ENCODE measurements around the gene NAV2.
A peak's percentile ranks its signal among the peaks of the same experiment; 100 is the strongest.

NAV2 gene

DNA sequence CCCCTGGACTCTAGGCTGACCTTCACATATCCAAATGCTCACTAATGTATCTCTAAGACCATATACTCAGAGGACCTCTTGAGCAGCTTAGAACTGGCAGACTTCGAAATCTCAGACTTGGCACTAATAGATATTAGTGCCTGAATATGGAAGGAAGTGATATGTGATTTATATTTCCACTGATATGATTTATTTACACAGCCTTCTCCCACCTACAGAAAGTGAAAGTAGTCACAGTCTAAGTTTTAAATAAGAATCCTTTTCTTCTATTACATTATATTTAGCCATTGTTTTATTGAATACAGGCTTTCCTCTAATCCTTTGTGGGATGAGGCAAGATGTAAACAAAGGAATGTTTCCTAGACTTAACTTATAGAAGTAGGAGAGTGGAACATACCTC is 6.7 kb upstream of the NAV2 start:
- no peak for DNase-seq (ENCODE audit: low read depth)
- TF ChIP-seq, protein P1, sequence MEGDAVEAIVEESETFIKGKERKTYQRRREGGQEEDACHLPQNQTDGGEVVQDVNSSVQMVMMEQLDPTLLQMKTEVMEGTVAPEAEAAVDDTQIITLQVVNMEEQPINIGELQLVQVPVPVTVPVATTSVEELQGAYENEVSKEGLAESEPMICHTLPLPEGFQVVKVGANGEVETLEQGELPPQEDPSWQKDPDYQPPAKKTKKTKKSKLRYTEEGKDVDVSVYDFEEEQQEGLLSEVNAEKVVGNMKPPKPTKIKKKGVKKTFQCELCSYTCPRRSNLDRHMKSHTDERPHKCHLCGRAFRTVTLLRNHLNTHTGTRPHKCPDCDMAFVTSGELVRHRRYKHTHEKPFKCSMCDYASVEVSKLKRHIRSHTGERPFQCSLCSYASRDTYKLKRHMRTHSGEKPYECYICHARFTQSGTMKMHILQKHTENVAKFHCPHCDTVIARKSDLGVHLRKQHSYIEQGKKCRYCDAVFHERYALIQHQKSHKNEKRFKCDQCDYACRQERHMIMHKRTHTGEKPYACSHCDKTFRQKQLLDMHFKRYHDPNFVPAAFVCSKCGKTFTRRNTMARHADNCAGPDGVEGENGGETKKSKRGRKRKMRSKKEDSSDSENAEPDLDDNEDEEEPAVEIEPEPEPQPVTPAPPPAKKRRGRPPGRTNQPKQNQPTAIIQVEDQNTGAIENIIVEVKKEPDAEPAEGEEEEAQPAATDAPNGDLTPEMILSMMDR (IDR thresholded peaks at IDR 0.05; ENCODE audit: insufficient read depth, low read depth, low read length, missing control alignments) = no peak
- no peak overlapping the region for H3K4me3 ChIP-seq (ENCODE audit: low read length)

DNA sequence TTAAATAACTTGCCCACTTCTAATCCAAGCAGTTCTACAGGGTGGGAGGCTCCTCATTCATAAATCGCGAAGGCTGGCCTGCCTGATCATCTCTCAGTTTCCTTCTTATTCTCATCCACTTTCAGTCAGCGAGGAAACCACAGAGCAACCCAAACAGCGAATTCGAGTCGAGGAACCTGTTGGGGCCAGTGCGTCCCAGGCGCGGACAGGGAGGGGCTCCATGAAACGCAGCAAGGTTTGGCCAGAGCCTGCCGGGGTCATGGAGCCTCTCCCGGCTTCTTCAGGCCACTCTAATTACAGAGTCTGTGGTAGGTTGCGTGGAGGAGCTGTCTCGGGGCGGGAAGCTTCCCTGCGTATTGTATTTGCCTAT is 741 bp upstream of the NAV2 start:
- peak; percentile 33 for DNase-seq (ENCODE audit: low read depth)
- TF ChIP-seq, protein P1 (IDR thresholded peaks at IDR 0.05; ENCODE audit: insufficient read depth, low read depth, low read length, missing control alignments) = no peak

DNA sequence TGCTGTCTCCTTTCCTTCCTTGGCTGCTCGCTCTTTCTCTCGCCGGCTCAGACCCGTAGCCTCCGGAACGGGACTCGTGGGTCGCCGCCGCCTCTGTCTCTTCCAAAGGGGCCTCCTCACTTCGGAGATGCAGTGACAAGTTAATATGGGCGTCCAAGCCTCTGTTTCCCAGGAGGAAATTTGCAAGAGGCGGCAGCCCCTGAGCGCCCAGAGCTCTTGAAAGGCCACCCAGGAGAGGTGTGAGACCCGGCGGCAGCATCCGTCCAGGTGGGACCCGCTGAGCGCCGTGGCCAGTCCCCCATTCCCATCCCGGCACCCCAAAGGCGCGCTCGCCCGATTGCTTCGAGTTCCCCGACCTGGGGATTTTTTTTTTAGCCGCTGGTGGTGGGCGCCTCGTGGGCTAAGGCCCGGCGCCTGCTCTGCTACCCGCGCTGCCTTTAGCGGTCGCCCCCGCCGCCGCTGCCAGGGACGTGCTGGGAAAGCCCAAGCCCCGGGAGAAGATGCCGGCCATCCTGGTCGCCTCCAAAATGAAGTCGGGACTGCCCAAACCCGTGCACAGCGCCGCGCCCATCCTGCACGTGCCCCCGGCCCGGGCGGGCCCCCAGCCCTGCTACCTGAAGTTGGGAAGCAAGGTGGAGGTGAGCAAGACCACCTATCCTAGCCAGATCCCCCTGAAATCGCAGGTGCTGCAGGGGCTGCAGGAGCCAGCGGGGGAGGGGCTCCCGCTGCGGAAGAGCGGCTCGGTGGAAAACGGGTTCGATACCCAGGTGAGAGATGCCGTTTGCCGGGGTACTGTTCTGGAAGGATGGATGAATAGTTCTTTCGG is 772 bp downstream of the NAV2 start:
- DNase-seq (ENCODE audit: low read depth) = no peak
- TF ChIP-seq, protein P1 (IDR thresholded peaks at IDR 0.05; ENCODE audit: insufficient read depth, low read depth, low read length, missing control alignments) = no peak
- H3K4me3 ChIP-seq (ENCODE audit: low read length) = peak overlapping the region; percentile 49

More for the DNA sequence above, 741 bp upstream of the NAV2 start:
- H3K4me3 ChIP-seq (ENCODE audit: low read length) = peak overlapping the region; percentile 56

DNA sequence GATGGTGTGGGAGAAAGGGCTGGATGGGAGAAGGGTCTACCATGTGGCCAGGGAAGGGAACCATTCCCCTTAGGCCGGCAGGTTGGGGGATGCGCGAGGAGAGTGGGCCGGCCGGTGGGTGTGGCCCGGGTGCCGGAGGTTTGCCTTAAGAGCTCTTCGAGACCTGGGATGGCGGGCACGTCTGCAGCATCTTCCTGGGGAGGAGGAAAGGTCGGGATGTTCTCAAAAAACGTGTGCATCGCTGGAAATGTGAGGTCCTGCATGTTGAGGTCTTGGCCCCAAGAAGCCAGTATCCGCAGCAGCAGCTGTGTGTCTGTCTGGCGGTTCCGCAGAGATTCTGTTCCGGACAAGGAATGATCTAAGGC is 1.4 kb downstream of the NAV2 start:
- DNase-seq (ENCODE audit: low read depth) = no peak
- H3K4me3 ChIP-seq (ENCODE audit: low read length) = no peak overlapping the region
- TF ChIP-seq, protein P1 (IDR thresholded peaks at IDR 0.05; ENCODE audit: insufficient read depth, low read depth, low read length, missing control alignments) = no peak

DNA sequence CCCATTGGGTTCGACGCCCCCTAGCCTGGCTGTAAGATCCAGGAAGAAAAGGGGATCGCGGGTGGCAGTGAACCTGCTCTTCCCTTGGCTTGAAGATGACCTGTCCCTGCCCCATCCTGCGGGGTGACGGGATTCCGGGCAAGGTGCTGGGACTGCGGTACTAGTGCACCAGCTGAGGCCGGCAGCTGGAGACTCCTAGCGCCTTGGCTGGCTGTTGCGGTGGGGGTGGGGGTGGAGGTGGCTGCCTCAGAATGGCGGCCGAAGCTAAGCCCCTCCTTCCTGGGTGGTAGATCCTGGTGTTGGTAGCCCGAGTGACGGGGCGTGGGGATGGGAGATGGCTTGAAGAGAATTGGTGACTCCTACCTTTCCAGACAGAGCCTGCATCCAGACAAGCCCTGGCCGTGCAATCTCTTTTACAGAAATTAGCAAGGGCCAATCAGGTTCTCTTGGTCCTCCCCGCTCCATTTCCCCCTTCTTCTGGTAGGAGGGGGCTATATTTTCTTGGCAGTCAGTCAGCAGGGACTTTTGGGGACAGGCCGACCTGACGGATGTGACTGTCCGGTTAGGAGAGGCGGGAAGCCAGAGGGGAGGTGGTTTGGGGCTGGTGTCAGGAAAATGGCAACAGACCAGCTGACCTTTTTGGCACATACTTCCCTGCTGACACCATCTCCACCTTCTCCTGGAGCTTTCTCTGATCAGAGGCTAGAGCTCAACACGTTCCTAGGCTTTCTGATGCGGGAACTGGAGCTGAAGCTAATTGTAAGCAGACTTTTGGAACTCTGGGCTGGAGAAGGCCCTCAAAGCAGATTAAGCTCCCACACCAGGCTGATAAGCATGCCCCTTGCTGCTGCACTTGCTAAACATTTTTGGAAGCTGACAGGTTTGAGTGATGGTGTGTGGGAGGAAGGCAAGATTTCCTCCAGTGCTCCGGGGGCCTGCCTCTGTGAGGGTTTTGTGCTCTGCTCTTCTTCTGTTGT is 2.0 kb downstream of the NAV2 start:
- DNase-seq (ENCODE audit: low read depth) = no peak
- TF ChIP-seq, protein P1 (IDR thresholded peaks at IDR 0.05; ENCODE audit: insufficient read depth, low read depth, low read length, missing control alignments) = no peak

DNA sequence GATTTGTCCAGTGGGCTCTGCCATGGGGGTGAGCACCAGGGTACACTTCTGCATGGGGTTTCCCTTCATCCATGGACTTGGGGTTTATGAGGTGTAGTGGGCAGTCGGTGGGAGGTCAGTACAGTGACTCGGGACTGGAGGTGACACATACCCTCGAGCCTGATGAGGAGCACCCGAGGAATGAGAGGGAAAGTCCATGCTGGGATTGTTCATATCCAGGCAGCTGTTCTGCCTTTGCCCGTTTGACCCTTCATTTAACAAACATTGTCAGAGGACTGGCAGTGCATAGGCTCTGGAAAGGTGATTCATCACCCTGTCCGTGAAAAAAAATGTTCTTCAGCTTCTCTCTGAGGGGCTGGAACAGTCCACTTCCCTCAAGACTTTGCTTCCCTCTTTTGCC is 2.7 kb downstream of the NAV2 start:
- no peak overlapping the region for H3K4me3 ChIP-seq (ENCODE audit: low read length)
- TF ChIP-seq, protein P1 (IDR thresholded peaks at IDR 0.05; ENCODE audit: insufficient read depth, low read depth, low read length, missing control alignments) = no peak
- DNase-seq (ENCODE audit: low read depth) = peak; percentile 41

More for the DNA sequence above, 2.0 kb downstream of the NAV2 start:
- H3K4me3 ChIP-seq (ENCODE audit: low read length) = no peak overlapping the region
